Hepatic stellate cell (primary cell): Measurements from ENCODE around the gene BCDIN3D.
A peak's percentile ranks its signal among the peaks of the same experiment; 100 is the strongest.
"Not testable (repeated sequence)": the region's sequence is repeated elsewhere in the genome, so short reads cannot be mapped to it uniquely, and the experiment has no call there.

Experiments used
- DNase-seq: peaks from one replicate; pipeline ENCODE4 v3.0.0; 2011; ENCODE audit warnings: low spot score

Gene BCDIN3D

GRCh38 chr12:49855890-49856289, 13.0 kb upstream of the BCDIN3D start:
- DNase-seq: not testable (repeated sequence)

GRCh38 chr12:49854976-49855375, 12.1 kb upstream of the BCDIN3D start:
- DNase-seq: no peak

GRCh38 chr12:49853671-49854070, 10.8 kb upstream of the BCDIN3D start:
- no peak for DNase-seq

- DNase-seq: no peak
These were observed 4.3 kb upstream of the BCDIN3D start for GRCh38 chr12:49847161-49847560.

- DNase-seq: no peak
These were observed 3.1 kb upstream of the BCDIN3D start for GRCh38 chr12:49846032-49846431.

GRCh38 chr12:49843876-49844437, 1.1 kb upstream of the BCDIN3D start:
- no peak for DNase-seq

GRCh38 chr12:49843411-49843810, 505 bp upstream of the BCDIN3D start:
- DNase-seq: no peak

GRCh38 chr12:49838973-49839633, 3.8 kb downstream of the BCDIN3D start:
- peak; percentile 36 for DNase-seq

GRCh38 chr12:49832836-49833421, 10.0 kb downstream of the BCDIN3D start:
- DNase-seq: no peak

- no peak for DNase-seq
These were observed 11.2 kb downstream of the BCDIN3D start for GRCh38 chr12:49831717-49832116.

GRCh38 chr12:49828133-49829091, 14.5 kb downstream of the BCDIN3D start, which contains the start of gene NCKAP5L:
TSS of gene NCKAP5L (minus strand) at chr12:49828413. CDS start at chr12:49804044, 24,369 bp downstream.
- peak; percentile 97 for DNase-seq

GRCh38 chr12:49827401-49828099, 15.4 kb downstream of the BCDIN3D start:
- DNase-seq: peak; percentile 89

- DNase-seq: no peak
These were observed 15.9 kb downstream of the BCDIN3D start for GRCh38 chr12:49827051-49827400.

GRCh38 chr12:49825971-49826421, 16.9 kb downstream of the BCDIN3D start:
- peak; percentile 33 for DNase-seq

- DNase-seq: no peak
These were observed 17.4 kb downstream of the BCDIN3D start for GRCh38 chr12:49825360-49825970.

- DNase-seq: no peak
These were observed 18.0 kb downstream of the BCDIN3D start for GRCh38 chr12:49824895-49825294.

GRCh38 chr12:49824416-49824815, 18.5 kb downstream of the BCDIN3D start:
- DNase-seq: no peak

GRCh38 chr12:49823951-49824350, 19.0 kb downstream of the BCDIN3D start:
- DNase-seq: no peak

- no peak for DNase-seq
These were observed 19.6 kb downstream of the BCDIN3D start for GRCh38 chr12:49823350-49823749.

GRCh38 chr12:49821373-49822287, 21.3 kb downstream of the BCDIN3D start:
- DNase-seq: no peak
